Testis (tissue), 3 donors: ENCODE data around the gene RARG. TPM values are rescaled to one million over a fixed set of nuclear protein-coding genes. Genes with fewer than 3 reads are reported as not detected.

ENCODE experiments used
- DNase-seq: peaks from one replicate; pipeline ENCODE4 v3.0.0-alpha.2; 2019
- H3K27ac ChIP-seq, 2 donors: fragments of 200-600 bp; sonication (generic); one replicate each; pipeline ENCODE4 v1.5.1; 2019
- H3K27me3 ChIP-seq: fragments of 200-600 bp; sonication (generic); one replicate; pipeline ENCODE4 v1.5.1; 2019
- H3K36me3 ChIP-seq: fragments of 200-600 bp; sonication (generic); one replicate; pipeline ENCODE4 v1.5.1; 2017; ENCODE audit warnings: low read depth; ENCODE audit errors: missing control alignments
- H3K4me1 ChIP-seq: fragments of 200-600 bp; sonication (generic); one replicate; pipeline ENCODE4 v1.5.1; 2019
- H3K4me3 ChIP-seq, 2 donors: fragments of 200-600 bp; sonication (generic); one replicate each; pipeline ENCODE4 v1.5.1; 2017 to 2019
- H3K9me3 ChIP-seq: fragments of 200-600 bp; sonication (generic); one replicate; pipeline ENCODE4 v1.5.1; 2017
- CTCF ChIP-seq, 3 experiments: fragments of 450-650 bp in 2 of 3; fragments of 200-600 bp in 1 of 3; sonication (generic) in 1 of 3; IDR thresholded peaks; one replicate each; pipeline ENCODE4 v1.5.1; 2016 to 2019; ENCODE audit warnings: antibody characterized with exemption in 3 of 3, mild to moderate bottlenecking in 2 of 3, moderate library complexity in 1 of 3
- POLR2A ChIP-seq: fragments of 450-650 bp; IDR thresholded peaks from one replicate; pipeline ENCODE4 v1.6.1; 2017; ENCODE audit warnings: antibody characterized with exemption, mild to moderate bottlenecking, moderate library complexity
- WGBS, 2 donors: methylation state at CpG; one replicate each; pipeline ENCODE4 v1.1.5; 2018; 5-methylcytosine and 5-hydroxymethylcytosine counted together
- intact Hi-C: fragments of 100-400 bp; cut with DNase I; formaldehyde crosslinking; loops from one replicate; pipeline ENCODE4 v1.15.1; 2023; ENCODE audit warnings: low total_unique reads
- polyA plus RNA-seq: library from polyadenylated mRNA; stranded (reverse); fragments of 350-450 nt; fragmentation: Illumina TruSeq; extraction: RNeasy Lipid Tissue Mini Kit (QIAGEN cat#74804); gene quantifications from one replicate; pipeline ENCODE4 v1.2.3, GENCODE V29; 2014; ENCODE audit warnings: low read depth, low replicate concordance; ENCODE audit not compliant: insufficient read depth
- total RNA-seq, 2 donors: library from RNA; depleted of rRNA; stranded (reverse); fragments of >200 nt; gene quantifications; one replicate each; pipeline ENCODE4 v1.2.3, GENCODE V29; 2016

The RARG gene
- total and polyA plus RNA-seq, 3 donors from 2014 or later, result 12.1 to 13.6 (median 12.5) TPM

- no peak overlapping the region for H3K27ac ChIP-seq
- peaks cover 16% of the 10 kb centered on the region for H3K4me1 ChIP-seq
- H3K27me3 ChIP-seq, result no peaks in the 10 kb centered on the region
- H3K9me3 ChIP-seq, result no peaks in the 10 kb centered on the region
- no peaks in the 10 kb centered on the region for H3K36me3 ChIP-seq
- no peak for TF ChIP-seq POLR2A
- TF ChIP-seq CTCF (IDR thresholded peaks at IDR 0.05), result no peak
- 87 to 90% methylated on average over 10 of the region's 10 CpGs for WGBS, 2 donors
- H3K4me3 ChIP-seq, result no peak overlapping the region
- intact Hi-C loops, result no loop called here
- no peak for DNase-seq
These were observed 6.2 kb downstream of the RARG start for GRCh38 chr12:53225635-53226424.

GRCh38 chr12:53224897-53225634 is 6.9 kb downstream of the RARG start:
- H3K9me3 ChIP-seq, result no peaks in the 10 kb centered on the region
- no peak for DNase-seq
- WGBS, 2 donors, result 85% methylated on average over 10 of the region's 10 CpGs
- H3K36me3 ChIP-seq, result no peaks in the 10 kb centered on the region
- intact Hi-C loops, result no loop called here
- no peak for TF ChIP-seq CTCF (IDR thresholded peaks at IDR 0.05)
- no peak for TF ChIP-seq POLR2A
- no peaks in the 10 kb centered on the region for H3K27me3 ChIP-seq
- H3K4me3 ChIP-seq, result no peak overlapping the region
- H3K27ac ChIP-seq, result no peak overlapping the region
- peaks cover 12% of the 10 kb centered on the region for H3K4me1 ChIP-seq

GRCh38 chr12:53224061-53224896 is 7.7 kb downstream of the RARG start:
- intact Hi-C loops, result no loop called here
- Histone ChIP-seq H3K9me3 (no peaks in the 10 kb centered on the region), H3K4me3 (no peak overlapping the region), H3K27me3 (no peaks in the 10 kb centered on the region), H3K27ac (no peak overlapping the region), H3K4me1 (peaks cover 12% of the 10 kb centered on the region), H3K36me3 (no peaks in the 10 kb centered on the region)
- no peak for DNase-seq
- WGBS, 2 donors, result 77 to 78% methylated on average over 11 of the region's 11 CpGs
- TF ChIP-seq POLR2A (no peak), CTCF (IDR thresholded peaks at IDR 0.05) (no peak)

- no peak overlapping the region for H3K27ac ChIP-seq
- 19 to 22% methylated on average over 16 of the region's 16 CpGs for whole genome bisulfite sequencing, 2 donors
- no peaks in the 10 kb centered on the region for H3K27me3 ChIP-seq
- TF ChIP-seq POLR2A, result no peak
- no peak for TF ChIP-seq CTCF (IDR thresholded peaks at IDR 0.05)
- no peaks in the 10 kb centered on the region for H3K9me3 ChIP-seq
- no peak for DNase-seq
- no peaks in the 10 kb centered on the region for H3K36me3 ChIP-seq
- peaks cover 12% of the 10 kb centered on the region for H3K4me1 ChIP-seq
- no peak overlapping the region for H3K4me3 ChIP-seq
- intact Hi-C loops, result no loop called here
These were observed 8.5 kb downstream of the RARG start for GRCh38 chr12:53223389-53224060.
